DMS153 treated with DMSO at 0.1 percent for 48 hours (cell line): Measurements from ENCODE around the gene ATOSB.

Source experiments
- DNase-seq: peaks from one replicate; lab custom pipeline; 2025; ENCODE audit not compliant: unreplicated experiment; lab: John Stamatoyannopoulos, UW

Gene ATOSB

GRCh38 chr9:35054871-35055644, 60.6 kb downstream of the ATOSB start:
- DNase-seq: no peak

- DNase-seq: no peak
These were observed 61.4 kb downstream of the ATOSB start for GRCh38 chr9:35054185-35054835.
